BJ (cell line): ENCODE data around the gene HADHB. TPM values are rescaled to one million over a fixed set of nuclear protein-coding genes. Genes with fewer than 3 reads are reported as not detected.

Experiments used
- CTCF ChIA-PET: fragments of 350-600 bp; formaldehyde crosslinking; extraction: SDS; loops from one replicate; lab custom pipeline; 2021; ENCODE audit warnings: antibody characterized with exemption, inconsistent platforms; lab: Yijun Ruan, JAX
- POLR2A ChIA-PET: fragments of 300-600 bp; sonication (Branson Sonifier 250); formaldehyde crosslinking; extraction: SDS; loops from one replicate; lab custom pipeline; 2021; ENCODE audit warnings: antibody characterized with exemption; lab: Charles Lee
- DNase-seq: peaks from one replicate; pipeline ENCODE4 v3.0.0-alpha.2; 2011; ENCODE audit warnings: low read depth
- H3K27me3 ChIP-seq: 2 replicates; pipeline ENCODE4 v1.6.0; 2011; ENCODE audit warnings: low read length; ENCODE audit not compliant: control insufficient read depth, insufficient read depth
- H3K36me3 ChIP-seq: 2 replicates; pipeline ENCODE4 v1.5.1; 2011; ENCODE audit warnings: low read length; ENCODE audit not compliant: control insufficient read depth, insufficient read depth
- H3K4me3 ChIP-seq: 2 replicates; pipeline ENCODE4 v1.5.1; 2011; ENCODE audit warnings: low read depth, mild to moderate bottlenecking, control low read depth, low read length
- CTCF ChIP-seq: IDR thresholded peaks from 2 replicates; pipeline ENCODE4 v1.5.1; 2011; ENCODE audit warnings: low read depth, mild to moderate bottlenecking, control low read depth, inconsistent platforms, low read length, moderate library complexity; ENCODE audit not compliant: insufficient read depth
- polyA plus RNA-seq: library from polyadenylated mRNA; depleted of rRNA; stranded (reverse); fragments of >200 nt; gene quantifications from 2 replicates; pipeline ENCODE4 v1.2.3, GENCODE V29; 2011

The HADHB gene
- polyA plus RNA-seq, 1 experiment: 99.4 TPM

- DNase-seq: no peak
- TF ChIP-seq CTCF: no peak
- H3K27me3 ChIP-seq: no peaks in the 10 kb centered on the region
- no peak overlapping the region for H3K4me3 ChIP-seq
- POLR2A ChIA-PET: no interaction called here
- CTCF ChIA-PET: interaction anchor here (0.9 kb wide), 1 partner anchor 95 kb away, joined by 3 read pairs; no protein-coding TSS in a partner anchor
- peaks cover 15% of the 10 kb centered on the region for H3K36me3 ChIP-seq
Observed at GRCh38 chr2:26230806-26231205, 13.9 kb upstream of the HADHB start.

- CTCF ChIA-PET: interaction anchor here (0.9 to 1.1 kb wide), 2 partner anchors 8 to 12 kb away, joined by 4 read pairs; no protein-coding TSS in a partner anchor
- peak; percentile 16; the same call in 1 of the 2 replicates for TF ChIP-seq CTCF
- Histone ChIP-seq H3K36me3 (peaks cover 14% of the 10 kb centered on the region), H3K4me3 (no peak overlapping the region), H3K27me3 (no peaks in the 10 kb centered on the region)
- no peak for DNase-seq
- POLR2A ChIA-PET: no interaction called here
Observed at GRCh38 chr2:26235089-26235488, 9.7 kb upstream of the HADHB start.

GRCh38 chr2:26237868-26238267 is 6.9 kb upstream of the HADHB start:
- H3K4me3 ChIP-seq: no peak overlapping the region
- H3K27me3 ChIP-seq: no peaks in the 10 kb centered on the region
- CTCF ChIA-PET: interaction anchor here (1.7 kb wide), 1 partner anchor 93 kb away, joined by 8 read pairs; no protein-coding TSS in a partner anchor
- no peak for DNase-seq
- POLR2A ChIA-PET: no interaction called here
- H3K36me3 ChIP-seq: peaks cover 11% of the 10 kb centered on the region
- TF ChIP-seq CTCF: no peak

- POLR2A ChIA-PET: no interaction called here
- H3K36me3 ChIP-seq: peaks cover 7% of the 10 kb centered on the region
- no peak overlapping the region for H3K4me3 ChIP-seq
- no peak for TF ChIP-seq CTCF
- H3K27me3 ChIP-seq: no peaks in the 10 kb centered on the region
- no peak for DNase-seq
- CTCF ChIA-PET: interaction anchor here (0.8 to 1.7 kb wide), 2 partner anchors 91 to 92 kb away, joined by 3 to 8 read pairs; no protein-coding TSS in a partner anchor
Observed at GRCh38 chr2:26238311-26238958, 6.3 kb upstream of the HADHB start.

- no peaks in the 10 kb centered on the region for H3K27me3 ChIP-seq
- CTCF ChIA-PET: no interaction called here
- DNase-seq: no peak
- no peaks in the 10 kb centered on the region for H3K36me3 ChIP-seq
- no peak for TF ChIP-seq CTCF
- POLR2A ChIA-PET: no interaction called here
- H3K4me3 ChIP-seq: no peak overlapping the region
Observed at GRCh38 chr2:26241928-26242436, 2.8 kb upstream of the HADHB start.
